Sigmoid colon (tissue), 3 donors: Measurements from ENCODE around the gene ATF7.

Experiments
- POLR2A ChIP-seq, 2 donors: fragments of 450-650 bp; IDR thresholded peaks; one replicate each; pipeline ENCODE4 v1.6.1; 2016; ENCODE audit warnings: antibody characterized with exemption in 2 of 2, mild to moderate bottlenecking in 2 of 2, moderate library complexity in 2 of 2
- TF ChIP-seq, protein P1 (sequence below), 4 experiments: fragments of 450-650 bp in 3 of 4; fragments of 200-600 bp in 1 of 4; IDR thresholded peaks; one replicate each; pipeline ENCODE4 v1.5.1; 2016 to 2019; ENCODE audit warnings: antibody characterized with exemption in 4 of 4, mild to moderate bottlenecking in 3 of 4, moderate library complexity in 2 of 4

DNA sequence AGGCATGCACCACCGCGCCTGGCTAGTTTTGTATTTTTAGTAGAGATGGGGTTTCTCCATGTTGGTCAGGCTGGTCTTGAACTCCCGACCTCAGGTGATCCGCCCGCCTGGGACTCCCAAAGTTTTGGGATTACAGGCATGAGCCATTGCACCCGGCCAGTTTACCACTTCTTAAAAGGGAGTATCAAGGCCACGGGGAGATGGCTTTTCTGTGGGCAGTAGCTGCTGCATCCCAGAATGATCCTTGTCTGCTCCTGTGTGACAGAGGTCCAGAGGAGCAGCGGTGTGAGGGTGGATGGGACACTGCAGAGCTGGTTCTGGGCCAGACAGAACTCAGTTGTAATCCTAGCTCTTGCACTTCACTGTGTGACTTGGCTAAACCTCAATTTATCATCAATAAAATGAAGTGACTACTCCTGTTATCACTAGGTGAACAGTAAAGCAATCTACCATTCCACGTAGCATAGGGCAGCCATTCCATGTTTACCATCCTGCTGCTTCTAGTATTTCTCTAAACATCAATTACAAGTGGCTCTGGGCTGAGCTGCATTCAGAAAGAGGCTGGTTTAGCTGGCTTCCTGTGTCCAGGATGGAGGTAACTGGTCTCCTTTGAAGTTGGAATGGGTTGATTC lies 115.9 kb downstream of the ATF7 start:
- TF ChIP-seq, protein P1, sequence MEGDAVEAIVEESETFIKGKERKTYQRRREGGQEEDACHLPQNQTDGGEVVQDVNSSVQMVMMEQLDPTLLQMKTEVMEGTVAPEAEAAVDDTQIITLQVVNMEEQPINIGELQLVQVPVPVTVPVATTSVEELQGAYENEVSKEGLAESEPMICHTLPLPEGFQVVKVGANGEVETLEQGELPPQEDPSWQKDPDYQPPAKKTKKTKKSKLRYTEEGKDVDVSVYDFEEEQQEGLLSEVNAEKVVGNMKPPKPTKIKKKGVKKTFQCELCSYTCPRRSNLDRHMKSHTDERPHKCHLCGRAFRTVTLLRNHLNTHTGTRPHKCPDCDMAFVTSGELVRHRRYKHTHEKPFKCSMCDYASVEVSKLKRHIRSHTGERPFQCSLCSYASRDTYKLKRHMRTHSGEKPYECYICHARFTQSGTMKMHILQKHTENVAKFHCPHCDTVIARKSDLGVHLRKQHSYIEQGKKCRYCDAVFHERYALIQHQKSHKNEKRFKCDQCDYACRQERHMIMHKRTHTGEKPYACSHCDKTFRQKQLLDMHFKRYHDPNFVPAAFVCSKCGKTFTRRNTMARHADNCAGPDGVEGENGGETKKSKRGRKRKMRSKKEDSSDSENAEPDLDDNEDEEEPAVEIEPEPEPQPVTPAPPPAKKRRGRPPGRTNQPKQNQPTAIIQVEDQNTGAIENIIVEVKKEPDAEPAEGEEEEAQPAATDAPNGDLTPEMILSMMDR (IDR thresholded peaks at IDR 0.05) = no peak
- TF ChIP-seq POLR2A (IDR thresholded peaks at IDR 0.05) = no peak
